Measurements from ENCODE around the gene SLC25A21.

The SLC25A21 gene

GRCh38 chr14:36690311-36691040 is 481.9 kb downstream of the SLC25A21 start:
- H3K4me2 ChIP-seq (ENCODE audit: low read length): no peak overlapping the region
- H3K27me3 ChIP-seq (ENCODE audit: insufficient read depth, low read length): no peaks in the 10 kb centered on the region
- H4K12ac ChIP-seq (ENCODE audit: low read depth, low read length): no peak overlapping the region
- peaks cover 2% of the 10 kb centered on the region for H3K9me3 ChIP-seq (ENCODE audit: insufficient read depth, low read depth, low read length)
- H4K8ac ChIP-seq (ENCODE audit: low read depth, low read length): no peak overlapping the region
- H3K36me3 ChIP-seq (ENCODE audit: control insufficient read depth in 1 of 2, insufficient read depth in 2 of 2, low read length in 2 of 2): no peaks in the 10 kb centered on the region
- no peaks in the 10 kb centered on the region for H3K79me2 ChIP-seq (ENCODE audit: control insufficient read depth, insufficient read depth, low read length, poor library complexity)
- no peak overlapping the region for H2BK12ac ChIP-seq (ENCODE audit: low read length)
- H3K4me3 ChIP-seq (ENCODE audit: low read depth, low read length): no peak overlapping the region
- H2BK120ac ChIP-seq (ENCODE audit: insufficient read depth, low read length, poor library complexity): no peak overlapping the region
- no CpG with 5 or more reads among the region's 1 CpG for WGBS (ENCODE audit: extremely low coverage, insufficient coverage, insufficient read length)
- no peak overlapping the region for H3K18ac ChIP-seq (ENCODE audit: low read length)
- no peaks in the 10 kb centered on the region for H3K79me1 ChIP-seq (ENCODE audit: low read length)
- H4K91ac ChIP-seq (ENCODE audit: low read depth, low read length): no peak overlapping the region
- H2AK5ac ChIP-seq (ENCODE audit: low read length): no peak overlapping the region
- H3K4ac ChIP-seq (ENCODE audit: low read depth, low read length): no peak overlapping the region
- H3K14ac ChIP-seq (ENCODE audit: low read length): no peak overlapping the region
- H3K9ac ChIP-seq (ENCODE audit: low read length): no peak overlapping the region
- no peak overlapping the region for H3K27ac ChIP-seq (ENCODE audit: low read depth, low read length)
- DNase-seq: no peak
- no peak overlapping the region for H3K23ac ChIP-seq (ENCODE audit: low read length)
- H2BK5ac ChIP-seq (ENCODE audit: low read depth, low read length, poor library complexity): no peak overlapping the region
- H2AFZ ChIP-seq (ENCODE audit: insufficient read depth, low read length, poor library complexity): no peak overlapping the region
- H3K4me1 ChIP-seq (ENCODE audit: control insufficient read depth in 1 of 2, insufficient read depth in 2 of 2, low read length in 2 of 2): no peaks in the 10 kb centered on the region

- H3K27me3 ChIP-seq (ENCODE audit: insufficient read depth, low read length): no peaks in the 10 kb centered on the region
- H3K27ac ChIP-seq (ENCODE audit: low read depth, low read length): no peak overlapping the region
- no peak overlapping the region for H3K4me3 ChIP-seq (ENCODE audit: low read depth, low read length)
- H3K4me1 ChIP-seq (ENCODE audit: control insufficient read depth in 1 of 2, insufficient read depth in 2 of 2, low read length in 2 of 2): no peaks in the 10 kb centered on the region
- H3K4me2 ChIP-seq (ENCODE audit: low read length): peak overlapping the region; percentile 22
- H3K36me3 ChIP-seq (ENCODE audit: control insufficient read depth in 1 of 2, insufficient read depth in 2 of 2, low read length in 2 of 2): no peaks in the 10 kb centered on the region
- no CpG with 5 or more reads among the region's 3 CpGs for whole genome bisulfite sequencing (ENCODE audit: extremely low coverage, insufficient coverage, insufficient read length)
- H3K79me2 ChIP-seq (ENCODE audit: control insufficient read depth, insufficient read depth, low read length, poor library complexity): no peaks in the 10 kb centered on the region
- no peak overlapping the region for H2BK12ac ChIP-seq (ENCODE audit: low read length)
- H2AFZ ChIP-seq (ENCODE audit: insufficient read depth, low read length, poor library complexity): no peak overlapping the region
- no peak overlapping the region for H4K8ac ChIP-seq (ENCODE audit: low read depth, low read length)
- DNase-seq: no peak
- H2AK5ac ChIP-seq (ENCODE audit: low read length): no peak overlapping the region
- no peak overlapping the region for H2BK120ac ChIP-seq (ENCODE audit: insufficient read depth, low read length, poor library complexity)
- no peak overlapping the region for H3K4ac ChIP-seq (ENCODE audit: low read depth, low read length)
- H3K79me1 ChIP-seq (ENCODE audit: low read length): no peaks in the 10 kb centered on the region
- H4K12ac ChIP-seq (ENCODE audit: low read depth, low read length): no peak overlapping the region
- H4K91ac ChIP-seq (ENCODE audit: low read depth, low read length): no peak overlapping the region
- no peak overlapping the region for H2BK5ac ChIP-seq (ENCODE audit: low read depth, low read length, poor library complexity)
- H3K14ac ChIP-seq (ENCODE audit: low read length): no peak overlapping the region
- H3K23ac ChIP-seq (ENCODE audit: low read length): no peak overlapping the region
- H3K9me3 ChIP-seq (ENCODE audit: insufficient read depth, low read depth, low read length): peaks cover 2% of the 10 kb centered on the region
- H3K9ac ChIP-seq (ENCODE audit: low read length): no peak overlapping the region
- H3K18ac ChIP-seq (ENCODE audit: low read length): no peak overlapping the region
Observed at GRCh38 chr14:36684946-36685345, 487.5 kb downstream of the SLC25A21 start.

GRCh38 chr14:36683083-36683724 is 489.2 kb downstream of the SLC25A21 start:
- H3K9me3 ChIP-seq (ENCODE audit: insufficient read depth, low read depth, low read length): peaks cover under 1% of the 10 kb centered on the region
- H2BK120ac ChIP-seq (ENCODE audit: insufficient read depth, low read length, poor library complexity): no peak overlapping the region
- H3K4me3 ChIP-seq (ENCODE audit: low read depth, low read length): no peak overlapping the region
- no peaks in the 10 kb centered on the region for H3K36me3 ChIP-seq (ENCODE audit: control insufficient read depth in 1 of 2, insufficient read depth in 2 of 2, low read length in 2 of 2)
- no peak overlapping the region for H2BK5ac ChIP-seq (ENCODE audit: low read depth, low read length, poor library complexity)
- peak overlapping the region; percentile 7 for H4K91ac ChIP-seq (ENCODE audit: low read depth, low read length)
- no peaks in the 10 kb centered on the region for H3K79me1 ChIP-seq (ENCODE audit: low read length)
- H3K4ac ChIP-seq (ENCODE audit: low read depth, low read length): no peak overlapping the region
- no peak overlapping the region for H3K23ac ChIP-seq (ENCODE audit: low read length)
- H3K9ac ChIP-seq (ENCODE audit: low read length): no peak overlapping the region
- H3K27me3 ChIP-seq (ENCODE audit: insufficient read depth, low read length): no peaks in the 10 kb centered on the region
- H3K4me2 ChIP-seq (ENCODE audit: low read length): no peak overlapping the region
- no peak overlapping the region for H2AK5ac ChIP-seq (ENCODE audit: low read length)
- no peaks in the 10 kb centered on the region for H3K79me2 ChIP-seq (ENCODE audit: control insufficient read depth, insufficient read depth, low read length, poor library complexity)
- WGBS (ENCODE audit: extremely low coverage, insufficient coverage, insufficient read length): no CpG with 5 or more reads among the region's 9 CpGs
- no peak overlapping the region for H2AFZ ChIP-seq (ENCODE audit: insufficient read depth, low read length, poor library complexity)
- H4K12ac ChIP-seq (ENCODE audit: low read depth, low read length): no peak overlapping the region
- no peak overlapping the region for H3K27ac ChIP-seq (ENCODE audit: low read depth, low read length)
- no peak overlapping the region for H4K8ac ChIP-seq (ENCODE audit: low read depth, low read length)
- no peak overlapping the region for H2BK12ac ChIP-seq (ENCODE audit: low read length)
- no peak overlapping the region for H3K14ac ChIP-seq (ENCODE audit: low read length)
- H3K18ac ChIP-seq (ENCODE audit: low read length): no peak overlapping the region
- H3K4me1 ChIP-seq (ENCODE audit: control insufficient read depth in 1 of 2, insufficient read depth in 2 of 2, low read length in 2 of 2): no peaks in the 10 kb centered on the region
- DNase-seq: no peak

- Histone ChIP-seq H3K18ac (ENCODE audit: low read length) (no peak overlapping the region), H3K79me1 (ENCODE audit: low read length) (no peaks in the 10 kb centered on the region), H3K9me3 (ENCODE audit: insufficient read depth, low read depth, low read length) (no peaks in the 10 kb centered on the region), H3K9ac (ENCODE audit: low read length) (no peak overlapping the region), H4K12ac (ENCODE audit: low read depth, low read length) (no peak overlapping the region), H3K4me1 (ENCODE audit: control insufficient read depth in 1 of 2, insufficient read depth in 2 of 2, low read length in 2 of 2) (no peaks in the 10 kb centered on the region), H3K79me2 (ENCODE audit: control insufficient read depth, insufficient read depth, low read length, poor library complexity) (no peaks in the 10 kb centered on the region), H2BK5ac (ENCODE audit: low read depth, low read length, poor library complexity) (no peak overlapping the region), H3K4ac (ENCODE audit: low read depth, low read length) (no peak overlapping the region), H4K8ac (ENCODE audit: low read depth, low read length) (no peak overlapping the region), H3K23ac (ENCODE audit: low read length) (no peak overlapping the region), H3K27me3 (ENCODE audit: insufficient read depth, low read length) (no peaks in the 10 kb centered on the region), H2AFZ (ENCODE audit: insufficient read depth, low read length, poor library complexity) (no peak overlapping the region), H3K27ac (ENCODE audit: low read depth, low read length) (no peak overlapping the region), H3K14ac (ENCODE audit: low read length) (no peak overlapping the region), H2AK5ac (ENCODE audit: low read length) (no peak overlapping the region), H3K4me3 (ENCODE audit: low read depth, low read length) (no peak overlapping the region), H3K36me3 (ENCODE audit: control insufficient read depth in 1 of 2, insufficient read depth in 2 of 2, low read length in 2 of 2) (no peaks in the 10 kb centered on the region), H2BK120ac (ENCODE audit: insufficient read depth, low read length, poor library complexity) (no peak overlapping the region), H4K91ac (ENCODE audit: low read depth, low read length) (no peak overlapping the region), H2BK12ac (ENCODE audit: low read length) (peak overlapping the region; percentile 22), H3K4me2 (ENCODE audit: low read length) (no peak overlapping the region)
- DNase-seq: no peak
- WGBS (ENCODE audit: extremely low coverage, insufficient coverage, insufficient read length): no CpG with 5 or more reads among the region's 4 CpGs
Observed at GRCh38 chr14:36682338-36682737, 490.1 kb downstream of the SLC25A21 start.
